K562 (cell line): ENCODE data around the gene SPEG. TPM values are rescaled to one million over a fixed set of nuclear protein-coding genes. Genes with fewer than 3 reads are reported as not detected.

Experiments
- CBFA2T2 ChIP-seq: fragments of 450-650 bp; conservative IDR thresholded peaks from 2 replicates; pipeline ENCODE4 v1.6.1; 2017; ENCODE audit warnings: mild to moderate bottlenecking
- EWSR1 ChIP-seq: fragments of 450-650 bp; IDR thresholded peaks from 2 replicates; pipeline ENCODE4 v1.6.1; 2018; ENCODE audit warnings: borderline replicate concordance, mild to moderate bottlenecking, low read depth, moderate library complexity; ENCODE audit not compliant: partially characterized antibody
- LARP7 ChIP-seq: fragments of 450-650 bp; IDR thresholded peaks from 2 replicates; pipeline ENCODE4 v1.6.1; 2016
- POLR2AphosphoS5 ChIP-seq: IDR thresholded peaks from 2 replicates; pipeline ENCODE4 v1.6.1; 2011; ENCODE audit warnings: mild to moderate bottlenecking, low read depth, low read length, moderate library complexity; ENCODE audit not compliant: control insufficient read depth, insufficient read depth
- RBM25 ChIP-seq: fragments of 200-400 bp; formaldehyde crosslinking; IDR thresholded peaks from 2 replicates; pipeline ENCODE4 v1.6.1; 2018; ENCODE audit warnings: low read length, low read depth, moderate library complexity; ENCODE audit not compliant: severe bottlenecking
- SNAPC5 ChIP-seq: fragments of 250-450 bp; sonication (Bioruptor Pico); IDR thresholded peaks from 2 replicates; pipeline ENCODE4 v1.8.0; 2021; ENCODE audit warnings: moderate library complexity, mild to moderate bottlenecking, inconsistent platforms
- SRSF3 ChIP-seq: fragments of 200-400 bp; formaldehyde crosslinking; IDR thresholded peaks from 2 replicates; pipeline ENCODE4 v1.6.1; 2016; ENCODE audit warnings: mild to moderate bottlenecking, low read length, moderate library complexity; ENCODE audit not compliant: insufficient read depth
- ZNF274 ChIP-seq: IDR thresholded peaks from 2 replicates; pipeline ENCODE4 v1.6.1; 2011; ENCODE audit warnings: low read depth, mild to moderate bottlenecking, low read length, moderate library complexity, borderline replicate concordance
- ZNF318 ChIP-seq, 2 experiments: fragments of 450-650 bp; IDR thresholded peaks; 2 replicates each; pipeline ENCODE4 v1.6.1; 2016; ENCODE audit warnings: mild to moderate bottlenecking in 2 of 2, borderline replicate concordance in 1 of 2, low read depth in 1 of 2, moderate library complexity in 1 of 2
- ZNF407 ChIP-seq: fragments of 450-650 bp; IDR thresholded peaks from 2 replicates; pipeline ENCODE4 v1.6.1; 2016; ENCODE audit warnings: low read depth
- polyA plus RNA-seq, 8 experiments: library from polyadenylated mRNA; depleted of rRNA in 4 of 8; stranded (reverse) in 5 of 8; unstranded in 3 of 8; fragments of >200 nt; fragmentation: Nextera tagmentation in 2 of 8; fragmentation: Illumina TruSeq in 1 of 8; extraction: Ambion mirVana in 2 of 8; extraction: Trizol in 1 of 8; gene quantifications; 2 replicates each; pipeline versions ENCODE4 v1.2.1 to v1.2.3, GENCODE V29; 2011 to 2014; ENCODE audit warnings: inconsistent platforms in 1 of 8, missing spikeins in 1 of 8
- total RNA-seq, 7 experiments: library from RNA; depleted of rRNA in 6 of 7; stranded (reverse); fragments of >200 nt in 6 of 7; fragmentation: Illumina TruSeq in 2 of 7; extraction: Trizol in 2 of 7; gene quantifications; 2 replicates each; pipeline versions ENCODE4 v1.2.1 to v1.2.3, GENCODE V29; 2011 to 2021; ENCODE audit warnings: low replicate concordance in 1 of 7

SPEG gene
- total and polyA plus RNA-seq, 9 of the 15 experiments (the other 6 are each of a cell fraction or from before 2014, with no cell fraction given), result 0.49 to 8.7 (median 3.0) TPM

- TF ChIP-seq ZNF318 (IDR thresholded peaks at IDR 0.05; ENCODE audit: borderline replicate concordance in 1 of 2, low read depth in 1 of 2), result peak in 1 of 2 experiments; percentile 61; a peak in 1 of 4 replicates
- TF ChIP-seq SNAPC5 (CRISPR knock-in tag), result no peak
- TF ChIP-seq EWSR1, result no peak
- peak; percentile 94 for TF ChIP-seq POLR2AphosphoS5
- TF ChIP-seq SRSF3, result no peak
- TF ChIP-seq CBFA2T2, result peak; percentile 98
- TF ChIP-seq ZNF274, result no peak
- TF ChIP-seq RBM25, result no peak
- no peak for TF ChIP-seq ZNF407
- TF ChIP-seq LARP7, result peak; percentile 86; the same call in 1 of the 2 replicates
These were observed 75.3 kb downstream of the SPEG start (continued) for GRCh38 chr2:219509780-219510511.
